ENCODE results near the gene TMEM244.

- TF ChIP-seq CTCF (IDR thresholded peaks at IDR 0.05 in 8 of 11, conservative IDR thresholded peaks at IDR 0.05 in 3 of 11) (no peak), POLR2A (IDR thresholded peaks at IDR 0.05) (no peak), POLR2AphosphoS5 (IDR thresholded peaks at IDR 0.05) (no peak)
Measured at GRCh38 chr6:129785756-129786135, 75.4 kb downstream of the TMEM244 start.
